ENCODE results near the gene DNAJC16. TPM values are rescaled to one million over a fixed set of nuclear protein-coding genes. Genes with fewer than 3 reads are reported as not detected.

DNAJC16 gene
- total and polyA plus RNA-seq, 9 of the 15 experiments (the other 6 are each of a cell fraction or from before 2014, with no cell fraction given), result 6.9 to 16.8 (median 12.8) TPM

DNA sequence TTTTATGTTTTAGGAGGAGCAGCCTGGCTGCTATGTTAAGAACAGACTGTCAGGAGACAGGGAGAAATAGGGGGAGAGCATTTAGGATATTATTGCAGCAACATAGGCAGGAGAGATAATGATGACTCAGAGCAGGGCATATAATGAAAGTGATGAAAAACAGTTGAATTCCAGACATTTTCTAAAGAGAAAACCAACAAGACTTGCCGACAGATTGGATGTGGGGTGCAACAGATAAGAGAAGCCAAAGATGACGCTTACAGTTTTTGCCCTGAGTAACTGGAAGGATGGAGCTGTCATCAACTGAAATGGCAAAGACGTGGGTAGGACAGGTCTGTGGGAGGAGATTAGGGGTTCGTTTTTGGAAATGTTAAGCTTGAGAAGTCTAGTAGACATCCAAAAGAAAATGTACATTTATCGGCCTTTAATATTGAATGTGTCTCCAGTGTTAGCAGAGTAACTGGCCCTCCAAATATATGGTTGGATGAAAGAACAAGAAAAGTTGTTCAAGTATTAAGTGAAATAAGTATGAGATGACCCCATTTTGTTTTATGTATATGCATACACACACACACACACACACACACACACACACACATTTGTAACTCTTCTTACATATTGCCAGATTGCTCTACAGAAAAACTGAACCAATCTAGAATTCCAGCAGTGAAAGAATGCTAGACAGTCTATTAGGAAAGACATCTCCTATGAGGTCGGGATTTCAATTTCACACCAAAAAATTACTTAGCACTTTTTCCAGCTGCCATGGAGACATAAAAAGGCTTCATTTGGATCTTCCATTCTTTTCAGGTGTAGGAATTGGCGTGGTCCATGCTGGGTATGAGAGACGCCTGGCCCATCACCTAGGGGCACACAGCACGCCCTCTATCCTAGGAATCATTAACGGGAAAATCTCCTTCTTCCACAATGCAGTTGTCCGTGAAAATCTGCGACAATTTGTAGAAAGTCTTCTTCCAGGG, 17.2 kb downstream of the DNAJC16 start (continued):
- TF ChIP-seq, protein P1, sequence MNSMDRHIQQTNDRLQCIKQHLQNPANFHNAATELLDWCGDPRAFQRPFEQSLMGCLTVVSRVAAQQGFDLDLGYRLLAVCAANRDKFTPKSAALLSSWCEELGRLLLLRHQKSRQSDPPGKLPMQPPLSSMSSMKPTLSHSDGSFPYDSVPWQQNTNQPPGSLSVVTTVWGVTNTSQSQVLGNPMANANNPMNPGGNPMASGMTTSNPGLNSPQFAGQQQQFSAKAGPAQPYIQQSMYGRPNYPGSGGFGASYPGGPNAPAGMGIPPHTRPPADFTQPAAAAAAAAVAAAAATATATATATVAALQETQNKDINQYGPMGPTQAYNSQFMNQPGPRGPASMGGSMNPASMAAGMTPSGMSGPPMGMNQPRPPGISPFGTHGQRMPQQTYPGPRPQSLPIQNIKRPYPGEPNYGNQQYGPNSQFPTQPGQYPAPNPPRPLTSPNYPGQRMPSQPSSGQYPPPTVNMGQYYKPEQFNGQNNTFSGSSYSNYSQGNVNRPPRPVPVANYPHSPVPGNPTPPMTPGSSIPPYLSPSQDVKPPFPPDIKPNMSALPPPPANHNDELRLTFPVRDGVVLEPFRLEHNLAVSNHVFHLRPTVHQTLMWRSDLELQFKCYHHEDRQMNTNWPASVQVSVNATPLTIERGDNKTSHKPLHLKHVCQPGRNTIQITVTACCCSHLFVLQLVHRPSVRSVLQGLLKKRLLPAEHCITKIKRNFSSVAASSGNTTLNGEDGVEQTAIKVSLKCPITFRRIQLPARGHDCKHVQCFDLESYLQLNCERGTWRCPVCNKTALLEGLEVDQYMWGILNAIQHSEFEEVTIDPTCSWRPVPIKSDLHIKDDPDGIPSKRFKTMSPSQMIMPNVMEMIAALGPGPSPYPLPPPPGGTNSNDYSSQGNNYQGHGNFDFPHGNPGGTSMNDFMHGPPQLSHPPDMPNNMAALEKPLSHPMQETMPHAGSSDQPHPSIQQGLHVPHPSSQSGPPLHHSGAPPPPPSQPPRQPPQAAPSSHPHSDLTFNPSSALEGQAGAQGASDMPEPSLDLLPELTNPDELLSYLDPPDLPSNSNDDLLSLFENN (IDR thresholded peaks at IDR 0.05; ENCODE audit: low read depth in 2 of 2, low read length in 2 of 2), result peak in 1 of 2 experiments; percentile 91; a peak in 2 of 4 replicates
- TF ChIP-seq RBM14 (IDR thresholded peaks at IDR 0.05; ENCODE audit: borderline replicate concordance, insufficient read depth, low read depth, low read length), result no peak
- TF ChIP-seq ZNF584 (CRISPR knock-in tag; IDR thresholded peaks at IDR 0.05; ENCODE audit: low read depth), result peak; percentile 79; the same call in 1 of the 2 replicates
- TF ChIP-seq, protein P2, sequence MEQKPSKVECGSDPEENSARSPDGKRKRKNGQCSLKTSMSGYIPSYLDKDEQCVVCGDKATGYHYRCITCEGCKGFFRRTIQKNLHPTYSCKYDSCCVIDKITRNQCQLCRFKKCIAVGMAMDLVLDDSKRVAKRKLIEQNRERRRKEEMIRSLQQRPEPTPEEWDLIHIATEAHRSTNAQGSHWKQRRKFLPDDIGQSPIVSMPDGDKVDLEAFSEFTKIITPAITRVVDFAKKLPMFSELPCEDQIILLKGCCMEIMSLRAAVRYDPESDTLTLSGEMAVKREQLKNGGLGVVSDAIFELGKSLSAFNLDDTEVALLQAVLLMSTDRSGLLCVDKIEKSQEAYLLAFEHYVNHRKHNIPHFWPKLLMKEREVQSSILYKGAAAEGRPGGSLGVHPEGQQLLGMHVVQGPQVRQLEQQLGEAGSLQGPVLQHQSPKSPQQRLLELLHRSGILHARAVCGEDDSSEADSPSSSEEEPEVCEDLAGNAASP (IDR thresholded peaks at IDR 0.05), result no peak
- peak; percentile 84; the same call in 1 of the 2 replicates for TF ChIP-seq BCOR (IDR thresholded peaks at IDR 0.05)
- TF ChIP-seq YY1 (IDR thresholded peaks at IDR 0.05; ENCODE audit: borderline replicate concordance in 1 of 3, control insufficient read depth in 1 of 3, extremely low read depth in 1 of 3, insufficient read depth in 3 of 3, insufficient read length in 1 of 3, insufficient replicate concordance in 2 of 3, low read depth in 1 of 3, low read length in 2 of 3), result peak in 1 of 3 experiments; percentile 56
- TF ChIP-seq ZNF324 (CRISPR knock-in tag; IDR thresholded peaks at IDR 0.05), result no peak
- TF ChIP-seq, protein P3, sequence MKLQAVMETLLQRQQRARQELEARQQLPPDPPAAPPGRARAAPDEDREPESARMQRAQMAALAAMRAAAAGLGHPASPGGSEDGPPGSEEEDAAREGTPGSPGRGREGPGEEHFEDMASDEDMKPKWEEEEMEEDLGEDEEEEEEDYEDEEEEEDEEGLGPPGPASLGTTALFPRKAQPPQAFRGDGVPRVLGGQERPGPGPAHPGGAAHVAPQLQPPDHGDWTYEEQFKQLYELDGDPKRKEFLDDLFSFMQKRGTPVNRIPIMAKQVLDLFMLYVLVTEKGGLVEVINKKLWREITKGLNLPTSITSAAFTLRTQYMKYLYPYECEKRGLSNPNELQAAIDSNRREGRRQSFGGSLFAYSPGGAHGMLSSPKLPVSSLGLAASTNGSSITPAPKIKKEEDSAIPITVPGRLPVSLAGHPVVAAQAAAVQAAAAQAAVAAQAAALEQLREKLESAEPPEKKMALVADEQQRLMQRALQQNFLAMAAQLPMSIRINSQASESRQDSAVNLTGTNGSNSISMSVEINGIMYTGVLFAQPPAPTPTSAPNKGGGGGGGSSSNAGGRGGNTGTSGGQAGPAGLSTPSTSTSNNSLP (IDR thresholded peaks at IDR 0.05; ENCODE audit: borderline replicate concordance, low read depth, low read length), result peak; percentile 99
- TF ChIP-seq, protein P4, sequence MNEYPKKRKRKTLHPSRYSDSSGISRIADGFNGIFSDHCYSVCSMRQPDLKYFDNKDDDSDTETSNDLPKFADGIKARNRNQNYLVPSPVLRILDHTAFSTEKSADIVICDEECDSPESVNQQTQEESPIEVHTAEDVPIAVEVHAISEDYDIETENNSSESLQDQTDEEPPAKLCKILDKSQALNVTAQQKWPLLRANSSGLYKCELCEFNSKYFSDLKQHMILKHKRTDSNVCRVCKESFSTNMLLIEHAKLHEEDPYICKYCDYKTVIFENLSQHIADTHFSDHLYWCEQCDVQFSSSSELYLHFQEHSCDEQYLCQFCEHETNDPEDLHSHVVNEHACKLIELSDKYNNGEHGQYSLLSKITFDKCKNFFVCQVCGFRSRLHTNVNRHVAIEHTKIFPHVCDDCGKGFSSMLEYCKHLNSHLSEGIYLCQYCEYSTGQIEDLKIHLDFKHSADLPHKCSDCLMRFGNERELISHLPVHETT (CRISPR knock-in tag; conservative IDR thresholded peaks at IDR 0.05 in 1 of 2, IDR thresholded peaks at IDR 0.05 in 1 of 2), result peak in 1 of 2 experiments; percentile 70; a peak in 2 of 4 replicates
- TF ChIP-seq OTX1 (CRISPR knock-in tag; IDR thresholded peaks at IDR 0.05), result 0 out of 2 replicates have a peak, but pooled peaks have one; percentile 55
- TF ChIP-seq SMAD3 (CRISPR knock-in tag; conservative IDR thresholded peaks at IDR 0.05), result peak; percentile 58; the same call in 1 of the 2 replicates
- TF ChIP-seq NR1H2 (CRISPR knock-in tag; IDR thresholded peaks at IDR 0.05), result no peak
- no peak for TF ChIP-seq GABPB2 (CRISPR knock-in tag; conservative IDR thresholded peaks at IDR 0.05)
- TF ChIP-seq, protein P5, sequence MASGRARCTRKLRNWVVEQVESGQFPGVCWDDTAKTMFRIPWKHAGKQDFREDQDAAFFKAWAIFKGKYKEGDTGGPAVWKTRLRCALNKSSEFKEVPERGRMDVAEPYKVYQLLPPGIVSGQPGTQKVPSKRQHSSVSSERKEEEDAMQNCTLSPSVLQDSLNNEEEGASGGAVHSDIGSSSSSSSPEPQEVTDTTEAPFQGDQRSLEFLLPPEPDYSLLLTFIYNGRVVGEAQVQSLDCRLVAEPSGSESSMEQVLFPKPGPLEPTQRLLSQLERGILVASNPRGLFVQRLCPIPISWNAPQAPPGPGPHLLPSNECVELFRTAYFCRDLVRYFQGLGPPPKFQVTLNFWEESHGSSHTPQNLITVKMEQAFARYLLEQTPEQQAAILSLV (tag; IDR thresholded peaks at IDR 0.05), result peak; percentile 51; the same call in 1 of the 2 replicates

All from K562 (cell line).